OCI-LY3 (cell line): ENCODE measurements around the gene UGT1A5.

Experiments used
- H2AFZ ChIP-seq: fragments of 200-600, 300-600 bp; shearing (Covaris generic); 2 replicates; pipeline ENCODE4 v1.6.0; 2014; ENCODE audit warnings: antibody characterized with exemption, low read depth, low read length
- H3K27ac ChIP-seq: fragments of 200-600, 300-600 bp; sonication (generic); 2 replicates; pipeline ENCODE4 v1.5.1; 2014; ENCODE audit warnings: mild to moderate bottlenecking, low read length, moderate library complexity, mixed read lengths
- H3K27me3 ChIP-seq: fragments of 200-600, 300-600 bp; sonication (generic); 2 replicates; pipeline ENCODE4 v1.6.1; 2014; ENCODE audit warnings: low read depth, low read length, mixed read lengths
- H3K36me3 ChIP-seq: fragments of 200-600, 300-600 bp; sonication (generic); replicated peaks from 2 replicates; pipeline ENCODE3; 2014; ENCODE audit warnings: low read depth, low read length, mixed read lengths
- H3K4me1 ChIP-seq: fragments of 300-600, 200-600 bp; sonication (generic); 2 replicates; pipeline ENCODE4 v1.6.1; 2014; ENCODE audit warnings: low read length, mixed read lengths
- H3K4me2 ChIP-seq: fragments of 200-600, 300-600 bp; sonication (generic); 2 replicates; pipeline ENCODE4 v1.6.1; 2014; ENCODE audit warnings: low read length, mixed read lengths
- H3K4me3 ChIP-seq: fragments of 300-600, 200-600 bp; sonication (generic); 2 replicates; pipeline ENCODE4 v1.5.1; 2014; ENCODE audit warnings: antibody characterized with exemption, mild to moderate bottlenecking, low read length, moderate library complexity
- H3K79me2 ChIP-seq: fragments of 300-600, 200-600 bp; shearing (Covaris generic); 2 replicates; pipeline ENCODE4 v1.6.1; 2014; ENCODE audit warnings: mild to moderate bottlenecking, low read length, mixed read lengths
- H3K9ac ChIP-seq: fragments of 300-600, 200-600 bp; shearing (Covaris generic); 2 replicates; pipeline ENCODE4 v1.6.0; 2014; ENCODE audit warnings: mild to moderate bottlenecking, low read length, moderate library complexity
- H3K9me3 ChIP-seq: fragments of 200-600, 300-600 bp; shearing (Covaris generic); 2 replicates; pipeline ENCODE4 v1.6.1; 2014; ENCODE audit warnings: low read length, mixed read lengths; ENCODE audit not compliant: insufficient read depth
- H4K20me1 ChIP-seq: fragments of 200-600, 300-600 bp; sonication (generic); 2 replicates; pipeline ENCODE4 v1.6.1; 2016; ENCODE audit warnings: low read length, mixed read lengths; ENCODE audit not compliant: insufficient read depth
- CTCF ChIP-seq: fragments of 200-600, 300-600 bp; sonication (generic); IDR thresholded peaks from 2 replicates; pipeline ENCODE4 v1.5.1; 2014; ENCODE audit warnings: antibody characterized with exemption, low read length, low read depth
- EZH2phosphoT487 ChIP-seq: fragments of 200-600 bp; shearing (Covaris generic); IDR thresholded peaks from 2 replicates; pipeline ENCODE4 v1.6.1; 2018; ENCODE audit warnings: antibody characterized with exemption, mixed run types, low read depth

UGT1A5 gene

GRCh38 chr2:233802132-233802815 lies 89.6 kb downstream of the UGT1A5 start:
- H3K27me3 ChIP-seq: no peaks in the 10 kb centered on the region
- H3K36me3 ChIP-seq: no peaks in the 10 kb centered on the region
- no peaks in the 10 kb centered on the region for H3K4me1 ChIP-seq
- no peak overlapping the region for H2AFZ ChIP-seq
- no peak overlapping the region for H3K9ac ChIP-seq
- H3K4me2 ChIP-seq: no peak overlapping the region
- H3K4me3 ChIP-seq: no peak overlapping the region
- no peaks in the 10 kb centered on the region for H3K9me3 ChIP-seq
- no peaks in the 10 kb centered on the region for H4K20me1 ChIP-seq
- H3K27ac ChIP-seq: no peak overlapping the region
- no peaks in the 10 kb centered on the region for H3K79me2 ChIP-seq
- TF ChIP-seq EZH2phosphoT487: no peak
- TF ChIP-seq CTCF: no peak

- H3K4me2 ChIP-seq: no peak overlapping the region
- H4K20me1 ChIP-seq: no peaks in the 10 kb centered on the region
- H3K27me3 ChIP-seq: no peaks in the 10 kb centered on the region
- no peaks in the 10 kb centered on the region for H3K9me3 ChIP-seq
- no peak overlapping the region for H3K4me3 ChIP-seq
- no peaks in the 10 kb centered on the region for H3K79me2 ChIP-seq
- H3K9ac ChIP-seq: no peak overlapping the region
- TF ChIP-seq CTCF: no peak
- no peak for TF ChIP-seq EZH2phosphoT487
- H2AFZ ChIP-seq: no peak overlapping the region
- no peaks in the 10 kb centered on the region for H3K36me3 ChIP-seq
- H3K4me1 ChIP-seq: no peaks in the 10 kb centered on the region
- no peak overlapping the region for H3K27ac ChIP-seq
These were observed 90.7 kb downstream of the UGT1A5 start for GRCh38 chr2:233803292-233803911.

GRCh38 chr2:233803994-233804393 lies 91.3 kb downstream of the UGT1A5 start:
- H3K27ac ChIP-seq: no peak overlapping the region
- H3K9ac ChIP-seq: no peak overlapping the region
- H3K79me2 ChIP-seq: no peaks in the 10 kb centered on the region
- no peaks in the 10 kb centered on the region for H3K27me3 ChIP-seq
- no peaks in the 10 kb centered on the region for H3K36me3 ChIP-seq
- H3K4me3 ChIP-seq: no peak overlapping the region
- H3K9me3 ChIP-seq: no peaks in the 10 kb centered on the region
- H4K20me1 ChIP-seq: no peaks in the 10 kb centered on the region
- H3K4me1 ChIP-seq: no peaks in the 10 kb centered on the region
- H3K4me2 ChIP-seq: no peak overlapping the region
- no peak overlapping the region for H2AFZ ChIP-seq
- TF ChIP-seq CTCF: no peak
- TF ChIP-seq EZH2phosphoT487: no peak

GRCh38 chr2:233807215-233807865 lies 94.6 kb downstream of the UGT1A5 start:
- no peak overlapping the region for H3K4me2 ChIP-seq
- no peaks in the 10 kb centered on the region for H3K27me3 ChIP-seq

More at GRCh38 chr2:233807215-233807865, 94.6 kb downstream of the UGT1A5 start:
- Histone ChIP-seq H3K4me1 (no peaks in the 10 kb centered on the region), H3K27ac (no peak overlapping the region), H3K9ac (no peak overlapping the region), H4K20me1 (no peaks in the 10 kb centered on the region), H2AFZ (no peak overlapping the region), H3K79me2 (no peaks in the 10 kb centered on the region), H3K9me3 (no peaks in the 10 kb centered on the region), H3K4me3 (no peak overlapping the region), H3K36me3 (no peaks in the 10 kb centered on the region)
- TF ChIP-seq CTCF (no peak), EZH2phosphoT487 (no peak)
